Choroid plexus epithelial cell (primary cell): ENCODE data around the gene AEBP2.
"Not testable (repeated sequence)": the region's sequence is repeated elsewhere in the genome, so short reads cannot be mapped to it uniquely, and the experiment has no call there.

Source experiments
- DNase-seq: peaks from one replicate; pipeline ENCODE4 v3.0.0-alpha.2; 2010; ENCODE audit warnings: low read depth
- H3K4me3 ChIP-seq: 2 replicates; pipeline ENCODE4 v1.5.1; 2011; ENCODE audit warnings: low read depth, mild to moderate bottlenecking, control low read depth, low read length, moderate library complexity
- TF ChIP-seq, protein P1 (sequence below): conservative IDR thresholded peaks from 2 replicates; pipeline ENCODE4 v1.5.1; 2011; ENCODE audit warnings: low read depth, mild to moderate bottlenecking, control low read depth, inconsistent platforms, low read length, moderate library complexity

Gene AEBP2, protein sequence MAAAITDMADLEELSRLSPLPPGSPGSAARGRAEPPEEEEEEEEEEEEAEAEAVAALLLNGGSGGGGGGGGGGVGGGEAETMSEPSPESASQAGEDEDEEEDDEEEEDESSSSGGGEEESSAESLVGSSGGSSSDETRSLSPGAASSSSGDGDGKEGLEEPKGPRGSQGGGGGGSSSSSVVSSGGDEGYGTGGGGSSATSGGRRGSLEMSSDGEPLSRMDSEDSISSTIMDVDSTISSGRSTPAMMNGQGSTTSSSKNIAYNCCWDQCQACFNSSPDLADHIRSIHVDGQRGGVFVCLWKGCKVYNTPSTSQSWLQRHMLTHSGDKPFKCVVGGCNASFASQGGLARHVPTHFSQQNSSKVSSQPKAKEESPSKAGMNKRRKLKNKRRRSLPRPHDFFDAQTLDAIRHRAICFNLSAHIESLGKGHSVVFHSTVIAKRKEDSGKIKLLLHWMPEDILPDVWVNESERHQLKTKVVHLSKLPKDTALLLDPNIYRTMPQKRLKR

DNA sequence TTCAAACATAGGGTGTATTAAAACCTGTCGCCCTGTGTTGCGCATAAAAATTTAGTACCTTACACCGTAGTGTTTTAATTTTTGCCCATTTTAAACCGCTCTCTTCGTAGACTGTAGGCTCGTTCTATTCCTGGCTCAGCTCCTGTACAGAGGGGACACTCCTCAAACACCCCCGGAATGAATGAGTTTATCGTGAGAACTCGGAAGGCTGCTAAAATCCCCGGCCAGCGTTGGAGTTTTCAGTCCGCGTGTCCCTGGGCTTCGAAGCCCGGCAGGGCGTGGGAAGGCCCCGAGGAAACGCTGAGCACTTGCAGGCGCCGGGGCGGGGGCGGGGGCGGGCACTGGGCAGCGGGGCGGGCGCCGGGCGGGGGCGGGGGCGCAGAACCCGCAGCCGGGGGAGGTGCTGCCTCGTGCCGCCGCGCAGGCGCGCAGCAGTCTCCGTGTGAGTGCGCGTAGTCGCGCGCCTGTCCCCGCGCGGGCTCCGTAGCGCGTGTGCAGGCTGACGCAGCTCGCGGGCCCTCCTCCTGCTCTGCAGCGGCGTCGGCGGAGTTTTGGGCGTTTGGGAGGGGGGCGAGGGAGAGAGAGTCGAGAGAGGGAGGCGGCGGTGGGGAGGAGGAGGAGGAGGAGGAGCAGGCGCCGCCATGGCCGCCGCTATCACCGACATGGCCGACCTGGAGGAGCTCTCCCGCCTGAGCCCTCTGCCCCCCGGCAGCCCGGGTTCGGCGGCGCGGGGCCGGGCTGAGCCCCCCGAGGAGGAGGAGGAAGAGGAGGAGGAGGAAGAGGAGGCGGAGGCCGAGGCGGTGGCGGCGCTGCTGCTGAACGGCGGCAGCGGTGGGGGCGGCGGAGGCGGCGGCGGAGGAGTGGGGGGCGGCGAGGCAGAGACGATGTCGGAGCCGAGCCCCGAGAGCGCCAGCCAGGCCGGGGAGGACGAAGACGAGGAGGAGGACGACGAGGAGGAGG lies at the start of gene AEBP2:
Gene AEBP2 (plus strand): TSS at position 434 of the 960 bp plus-strand sequence. CDS start 208 bp downstream, at position 642.
- TF ChIP-seq, protein P1, sequence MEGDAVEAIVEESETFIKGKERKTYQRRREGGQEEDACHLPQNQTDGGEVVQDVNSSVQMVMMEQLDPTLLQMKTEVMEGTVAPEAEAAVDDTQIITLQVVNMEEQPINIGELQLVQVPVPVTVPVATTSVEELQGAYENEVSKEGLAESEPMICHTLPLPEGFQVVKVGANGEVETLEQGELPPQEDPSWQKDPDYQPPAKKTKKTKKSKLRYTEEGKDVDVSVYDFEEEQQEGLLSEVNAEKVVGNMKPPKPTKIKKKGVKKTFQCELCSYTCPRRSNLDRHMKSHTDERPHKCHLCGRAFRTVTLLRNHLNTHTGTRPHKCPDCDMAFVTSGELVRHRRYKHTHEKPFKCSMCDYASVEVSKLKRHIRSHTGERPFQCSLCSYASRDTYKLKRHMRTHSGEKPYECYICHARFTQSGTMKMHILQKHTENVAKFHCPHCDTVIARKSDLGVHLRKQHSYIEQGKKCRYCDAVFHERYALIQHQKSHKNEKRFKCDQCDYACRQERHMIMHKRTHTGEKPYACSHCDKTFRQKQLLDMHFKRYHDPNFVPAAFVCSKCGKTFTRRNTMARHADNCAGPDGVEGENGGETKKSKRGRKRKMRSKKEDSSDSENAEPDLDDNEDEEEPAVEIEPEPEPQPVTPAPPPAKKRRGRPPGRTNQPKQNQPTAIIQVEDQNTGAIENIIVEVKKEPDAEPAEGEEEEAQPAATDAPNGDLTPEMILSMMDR, result no peak
- peak; percentile 98 for DNase-seq
- H3K4me3 ChIP-seq, result peak within 1 kb of the TSS; percentile 95

DNA sequence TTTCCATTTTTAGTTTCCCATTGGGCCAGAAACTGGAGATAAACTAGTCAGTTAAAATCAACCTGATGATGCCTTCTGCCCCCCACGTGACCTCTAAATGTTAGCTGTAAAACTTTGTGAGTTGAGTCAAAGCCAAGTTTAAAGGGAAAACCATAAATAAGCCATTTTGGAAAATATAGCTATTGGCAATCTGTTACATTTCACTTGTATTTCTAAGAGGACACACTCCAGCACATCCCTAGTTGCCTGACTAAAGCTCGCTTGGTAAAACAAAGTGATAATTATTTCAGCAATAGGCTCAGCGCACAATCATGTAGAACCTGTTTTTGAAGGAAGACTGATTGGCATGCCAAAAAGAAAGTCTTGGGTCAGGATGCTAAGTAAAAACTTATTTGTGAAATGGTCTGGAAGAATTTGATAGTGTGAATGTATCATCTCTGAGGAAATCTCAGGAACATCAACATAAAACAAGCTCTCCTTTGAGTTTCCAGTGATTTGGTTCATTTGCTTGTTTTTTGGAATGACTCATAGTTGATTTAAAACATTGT lies 49.2 kb upstream of the AEBP2 start:
- DNase-seq, result no peak
- H3K4me3 ChIP-seq, result no peak overlapping the region
- TF ChIP-seq, protein P1, result no peak

DNA sequence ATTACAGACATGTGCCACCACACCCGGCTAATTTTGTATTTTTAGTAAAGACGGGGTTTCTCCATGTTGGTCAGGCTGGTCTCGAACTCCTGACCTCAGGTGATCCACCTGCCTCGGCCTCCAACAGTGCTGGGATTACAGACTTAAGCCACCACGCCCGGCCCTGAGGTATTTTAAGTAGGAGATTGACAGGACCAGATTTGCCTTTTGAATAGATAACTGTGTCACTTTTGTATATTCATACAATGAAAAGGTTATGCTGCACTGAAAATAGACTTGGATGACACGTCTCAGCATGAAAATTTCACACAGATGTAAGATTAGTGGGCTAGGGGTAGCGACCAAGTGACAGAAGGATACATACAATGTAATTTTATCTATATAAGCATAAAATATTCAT lies 46.6 kb upstream of the AEBP2 start:
- DNase-seq, H3K4me3 ChIP-seq: not testable (repeated sequence)

DNA sequence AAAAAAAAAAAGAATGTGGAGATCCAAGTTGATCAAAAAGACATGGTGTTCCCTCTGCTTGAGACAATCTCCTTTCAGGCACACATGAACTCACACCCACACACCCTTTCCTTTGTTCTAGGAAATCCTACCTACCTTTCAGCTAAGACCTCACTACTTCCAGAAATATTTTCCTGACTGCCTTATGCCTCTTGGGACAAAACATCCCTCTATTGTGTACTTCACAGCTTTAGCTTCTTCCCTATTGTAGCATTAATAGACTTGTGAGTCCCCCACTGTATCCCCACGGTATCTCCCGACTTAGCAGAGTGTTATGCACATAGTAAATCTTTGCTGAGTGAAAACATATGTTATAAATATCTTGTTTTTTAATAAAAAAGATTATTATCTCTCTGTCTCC lies 44.9 kb upstream of the AEBP2 start:
- TF ChIP-seq, protein P1, result no peak
- DNase-seq, result no peak
- no peak overlapping the region for H3K4me3 ChIP-seq

DNA sequence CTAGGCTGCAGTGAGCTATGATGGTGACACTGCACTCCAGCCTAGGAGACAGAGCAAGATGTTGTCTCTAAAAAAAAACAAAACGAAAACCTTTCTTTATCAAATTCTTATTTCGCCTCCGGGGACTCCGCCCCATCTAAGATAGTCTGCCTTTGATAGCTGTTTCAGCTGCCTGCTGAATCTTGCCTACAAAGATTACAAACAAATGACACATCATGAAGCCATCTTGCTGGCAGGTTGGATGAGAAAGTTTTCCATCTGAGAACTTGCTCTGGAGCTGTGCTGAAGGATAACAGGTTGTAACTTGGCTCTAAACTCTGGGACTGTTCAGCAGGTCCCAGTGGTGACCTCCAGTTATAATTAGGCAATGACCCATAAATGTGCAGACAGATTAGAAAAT lies 41.8 kb upstream of the AEBP2 start:
- no peak for DNase-seq
- TF ChIP-seq, protein P1, result no peak

DNA sequence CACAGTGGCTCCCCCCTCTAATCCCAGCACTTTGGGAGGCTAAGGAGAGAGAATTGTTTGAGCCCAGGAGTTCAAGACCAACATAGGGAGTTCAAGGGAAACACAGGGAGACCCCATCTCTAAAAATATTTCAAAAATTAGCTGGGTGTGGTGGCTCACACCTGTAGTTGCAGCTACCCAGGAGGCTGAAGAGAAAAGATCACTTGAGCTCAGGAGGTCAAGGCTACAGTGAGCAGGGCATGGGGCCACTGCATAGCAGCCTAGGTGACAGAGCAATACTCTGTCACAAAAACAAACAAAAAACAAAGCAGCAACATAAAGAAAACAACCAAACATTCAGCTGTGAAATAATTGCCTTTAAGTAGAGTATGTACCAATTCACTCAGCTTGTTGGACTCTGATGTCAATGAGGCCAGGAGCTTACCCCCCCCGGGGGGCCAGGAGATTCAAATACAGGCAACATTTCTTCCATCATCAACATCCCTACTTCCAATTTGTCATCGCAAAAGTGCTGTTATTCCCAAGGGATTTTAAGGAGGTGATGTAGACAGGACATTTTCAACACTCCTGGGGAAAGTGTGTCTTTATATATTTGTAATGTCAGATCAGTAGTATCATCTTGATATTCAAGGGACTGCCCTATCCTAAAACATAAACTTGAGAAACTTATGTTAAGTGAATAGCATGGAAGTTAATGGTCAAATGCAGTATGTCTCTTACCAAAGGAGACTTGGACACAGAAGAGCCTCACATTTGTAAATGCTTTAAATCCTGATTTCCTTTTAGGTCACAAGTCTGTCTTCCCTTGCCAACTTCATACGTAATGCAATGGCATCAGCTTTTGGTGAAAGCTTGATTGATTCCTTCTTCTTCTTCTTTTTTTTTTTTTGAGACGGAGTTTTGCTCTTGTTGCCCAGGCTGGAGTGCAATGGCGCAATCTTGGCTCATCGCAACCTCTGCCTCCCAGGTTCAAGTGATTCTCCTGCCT lies 40.6 kb upstream of the AEBP2 start:
- TF ChIP-seq, protein P1, result no peak
- no peak for DNase-seq

More for the DNA sequence above, 41.8 kb upstream of the AEBP2 start:
- no peak overlapping the region for H3K4me3 ChIP-seq

DNA sequence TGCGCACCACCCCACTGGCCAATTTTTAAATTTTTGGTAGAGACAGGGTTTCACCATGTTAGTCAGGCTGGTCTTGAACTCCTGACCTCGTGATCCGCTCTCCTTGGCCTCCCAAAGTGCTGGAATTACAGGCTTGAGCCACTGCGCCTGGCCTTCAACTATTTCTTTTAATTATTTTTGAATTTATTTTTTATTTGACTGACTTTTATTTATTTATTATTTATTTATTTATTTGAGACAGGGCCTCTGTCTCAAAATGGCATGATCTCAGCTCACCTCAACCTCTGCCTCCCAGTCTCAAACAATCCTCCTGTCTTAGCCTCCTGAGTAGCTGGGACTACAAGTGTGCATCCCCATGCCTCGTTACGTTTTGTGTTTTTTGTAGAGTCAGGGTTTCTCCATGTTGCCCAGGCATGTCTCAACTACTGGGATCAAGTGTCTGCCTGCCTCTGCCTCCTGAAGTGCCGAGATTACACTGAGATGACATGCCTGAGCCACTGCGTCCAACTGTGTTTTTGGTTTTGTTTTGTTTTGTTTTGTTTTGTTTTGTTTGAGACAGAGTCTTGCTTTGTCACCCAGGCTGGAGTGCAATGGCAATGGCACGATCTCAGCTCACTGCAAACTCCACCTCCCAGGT lies 38.5 kb upstream of the AEBP2 start:
- not testable (repeated sequence) for DNase-seq, H3K4me3 ChIP-seq

More for the DNA sequence above, 40.6 kb upstream of the AEBP2 start:
- H3K4me3 ChIP-seq, result no peak overlapping the region
